HepG2 (cell line): ENCODE data around the gene CASP7. TPM values are rescaled to one million over a fixed set of nuclear protein-coding genes. Genes with fewer than 3 reads are reported as not detected.

Experiments
- ATAC-seq: fragments of 200-7000 bp; cut with Tn5 transposase; 3 replicates; pipeline ENCODE4 v1.9.1; 2020; ENCODE audit warnings: mild to moderate bottlenecking, moderate library complexity
- BruUV-seq: library from RNA; stranded (reverse); fragments of 400-500 nt; replicated peaks from 2 replicates; lab custom pipeline; 2021; lab: Mats Ljungman, UMichigan
- CTCF ChIA-PET: fragments of 300-600 bp; formaldehyde crosslinking; extraction: SDS; loops from one replicate; lab custom pipeline; 2021; ENCODE audit warnings: low total read pairs, inconsistent platforms, low intra/inter-chr PET ratio; lab: Yijun Ruan, JAX
- POLR2A ChIA-PET: fragments of 350-600 bp; sonication (Branson Sonifier 250); formaldehyde crosslinking; loops from one replicate; lab custom pipeline; 2020; ENCODE audit warnings: antibody characterized with exemption, inconsistent platforms; lab: Yijun Ruan, JAX
- DNase-seq: peaks from one replicate; pipeline ENCODE4 v3.0.0-alpha.2; 2015; ENCODE audit warnings: low spot score
- FAIRE-seq: peaks from 3 replicates; lab custom pipeline; 2011; peaks lifted over from hg19 to GRCh38; lab: Jason Lieb, UNC
- H2AFZ ChIP-seq: one replicate; pipeline ENCODE4 v1.6.1; 2011; ENCODE audit warnings: low read length, inconsistent platforms
- H3K27ac ChIP-seq: fragments of 300-600 bp; 3 replicates; pipeline ENCODE4 v1.8.0; 2011; ENCODE audit warnings: mixed run types, mild to moderate bottlenecking, mixed read lengths, low read length, inconsistent platforms; ENCODE audit not compliant: insufficient read depth; ENCODE audit errors: extremely low read length
- H3K27me3 ChIP-seq, 2 experiments: fragments of 200-600 bp in 1 of 2; 2 replicates in 1 of 2; 3 replicates in 1 of 2; pipeline versions ENCODE4 v1.6.0 to v1.8.0; 2011; ENCODE audit warnings: low read length in 2 of 2, mild to moderate bottlenecking in 2 of 2, moderate library complexity in 2 of 2, inconsistent platforms in 1 of 2; ENCODE audit not compliant: insufficient read depth in 2 of 2, control insufficient read depth in 1 of 2
- H3K36me3 ChIP-seq, 2 experiments: fragments of 200-600 bp in 1 of 2; replicated peaks in 1 of 2; 2 replicates in 1 of 2; 3 replicates in 1 of 2; pipeline versions ENCODE4 v1.5.1 to v1.8.0; 2011; ENCODE audit warnings: low read length in 2 of 2, inconsistent platforms in 1 of 2; ENCODE audit not compliant: insufficient read depth in 2 of 2, control insufficient read depth in 1 of 2
- H3K4me1 ChIP-seq: 2 replicates; pipeline ENCODE4 v1.5.1; 2012; ENCODE audit warnings: low read length, inconsistent platforms; ENCODE audit not compliant: insufficient read depth
- H3K4me2 ChIP-seq: 2 replicates; pipeline ENCODE4 v1.6.0; 2011; ENCODE audit warnings: low read depth, low read length, inconsistent platforms
- H3K4me3 ChIP-seq, 3 experiments: fragments of 200-600 bp in 1 of 3; sonication (generic), shearing (Covaris generic) in 1 of 3; replicated peaks in 1 of 3; 2 replicates each; pipeline ENCODE4 v1.5.1; 2011 to 2016; ENCODE audit warnings: low read length in 3 of 3, inconsistent platforms in 2 of 3, low read depth in 2 of 3, mild to moderate bottlenecking in 2 of 3, control low read depth in 1 of 3, mixed read lengths in 1 of 3; ENCODE audit not compliant: insufficient read depth in 1 of 3
- H3K79me2 ChIP-seq: one replicate; pipeline ENCODE4 v1.6.1; 2011; ENCODE audit warnings: low read length, inconsistent platforms; ENCODE audit not compliant: insufficient read depth
- H3K9ac ChIP-seq: 2 replicates; pipeline ENCODE4 v1.6.0; 2011; ENCODE audit warnings: mild to moderate bottlenecking, low read depth, low read length, inconsistent platforms; ENCODE audit not compliant: insufficient read depth
- H3K9me3 ChIP-seq: 2 replicates; pipeline ENCODE4 v1.5.1; 2012; ENCODE audit warnings: mild to moderate bottlenecking, low read length
- H4K20me1 ChIP-seq: 2 replicates; pipeline ENCODE4 v1.6.0; 2011; ENCODE audit warnings: inconsistent platforms, mild to moderate bottlenecking, low read length, moderate library complexity; ENCODE audit not compliant: insufficient read depth
- FIP1L1 ChIP-seq: fragments of 200-400 bp; formaldehyde crosslinking; IDR thresholded peaks from 2 replicates; pipeline ENCODE4 v1.6.1; 2018; ENCODE audit warnings: low read depth, mild to moderate bottlenecking, low read length, moderate library complexity, borderline replicate concordance; ENCODE audit not compliant: insufficient read depth
- GPN1 ChIP-seq: sonication (generic); formaldehyde crosslinking; IDR thresholded peaks from 2 replicates; pipeline ENCODE4 v1.5.1; 2020; ENCODE audit warnings: missing genetic modification reagents, borderline replicate concordance
- HMG20B ChIP-seq: conservative IDR thresholded peaks from 2 replicates; pipeline ENCODE4 v1.6.1; 2016; ENCODE audit warnings: missing genetic modification reagents, missing compliant biosample characterization
- MEIS1 ChIP-seq: sonication (generic); formaldehyde crosslinking; IDR thresholded peaks from 2 replicates; pipeline ENCODE4 v1.9.0; 2021; ENCODE audit warnings: mild to moderate bottlenecking, missing genetic modification reagents, moderate library complexity, borderline replicate concordance
- NFE2L1 ChIP-seq: sonication (generic); formaldehyde crosslinking; IDR thresholded peaks from 2 replicates; pipeline ENCODE4 v1.4.0; 2020; ENCODE audit warnings: missing genetic modification reagents, mild to moderate bottlenecking, borderline replicate concordance
- NFRKB ChIP-seq: fragments of 450-650 bp; IDR thresholded peaks from 2 replicates; pipeline ENCODE4 v1.6.1; 2017
- SETDB1 ChIP-seq: sonication (generic); formaldehyde crosslinking; IDR thresholded peaks from 2 replicates; pipeline ENCODE4 v1.5.1; 2020; ENCODE audit warnings: missing genetic modification reagents, mild to moderate bottlenecking, borderline replicate concordance
- ZFP62 ChIP-seq: sonication (generic); formaldehyde crosslinking; IDR thresholded peaks from 2 replicates; pipeline ENCODE4 v1.4.0; 2020; ENCODE audit warnings: missing genetic modification reagents
- ZNF101 ChIP-seq: sonication (generic); formaldehyde crosslinking; IDR thresholded peaks from 2 replicates; pipeline ENCODE4 v1.4.0; 2020; ENCODE audit warnings: mild to moderate bottlenecking, low read depth, missing genetic modification reagents, borderline replicate concordance
- ZNF12 ChIP-seq: sonication (generic); formaldehyde crosslinking; IDR thresholded peaks from 2 replicates; pipeline ENCODE4 v1.5.0; 2020; ENCODE audit warnings: missing genetic modification reagents
- ZNF124 ChIP-seq: sonication (generic); formaldehyde crosslinking; IDR thresholded peaks from 2 replicates; pipeline ENCODE4 v1.4.0; 2020; ENCODE audit warnings: missing genetic modification reagents
- ZNF564 ChIP-seq: sonication (generic); formaldehyde crosslinking; IDR thresholded peaks from 2 replicates; pipeline ENCODE4 v1.8.1; 2023; ENCODE audit warnings: mild to moderate bottlenecking, missing genetic modification reagents
- ZSCAN31 ChIP-seq: sonication (generic); formaldehyde crosslinking; IDR thresholded peaks from 2 replicates; pipeline ENCODE4 v1.5.0; 2020; ENCODE audit warnings: low read depth, mild to moderate bottlenecking, missing genetic modification reagents
- WGBS: methylation state at CpG from one replicate; pipeline ENCODE4 v1.1.6; 2017; ENCODE audit warnings: low lambda C conversion rate; 5-methylcytosine and 5-hydroxymethylcytosine counted together
- in situ Hi-C: cut with HindIII; loops from 2 replicates; pipeline ENCODE4 v1.10.0; 2017; ENCODE audit warnings: low pct_unique_long_range_greater_than_20kb; ENCODE audit not compliant: extremely low pct_ligation_motif_present
- intact Hi-C: fragments of 100-400 bp; cut with micrococcal nuclease; formaldehyde crosslinking; loops from one replicate; pipeline ENCODE4 v1.10.0; 2022; ENCODE audit not compliant: unreplicated experiment
- polyA plus RNA-seq, 8 experiments: library from polyadenylated mRNA; depleted of rRNA in 3 of 8; stranded (reverse) in 7 of 8; unstranded in 1 of 8; fragments of >200 nt; fragmentation: Illumina TruSeq in 4 of 8; extraction: Trizol in 4 of 8; gene quantifications; 2 replicates each; pipeline versions ENCODE4 v1.2.1 to v1.2.3, GENCODE V29; 2011 to 2016; ENCODE audit warnings: low read depth in 4 of 8, missing spikeins in 1 of 8, mixed read lengths in 1 of 8; ENCODE audit not compliant: insufficient read depth in 1 of 8
- total RNA-seq, 5 experiments: library from RNA; depleted of rRNA; stranded (reverse); fragments of >200 nt; fragmentation: Illumina TruSeq; extraction: Trizol; gene quantifications; 2 replicates each; pipeline ENCODE4 v1.2.3, GENCODE V29; 2016; ENCODE audit warnings: low read depth in 1 of 5
- TF ChIP-seq, protein P1 (sequence below): sonication (generic); formaldehyde crosslinking; IDR thresholded peaks from 2 replicates; pipeline ENCODE4 v1.4.0; 2020; ENCODE audit warnings: missing genetic modification reagents
- TF ChIP-seq, protein P2 (sequence below): sonication (generic); formaldehyde crosslinking; conservative IDR thresholded peaks from 2 replicates; pipeline ENCODE4 v1.4.0; 2020; ENCODE audit warnings: missing genetic modification reagents

CASP7 gene
- total and polyA plus RNA-seq, 2 of the 13 experiments (the other 11 are each of a cell fraction or from before 2014, with no cell fraction given): 11.9 to 39.3 TPM

DNA sequence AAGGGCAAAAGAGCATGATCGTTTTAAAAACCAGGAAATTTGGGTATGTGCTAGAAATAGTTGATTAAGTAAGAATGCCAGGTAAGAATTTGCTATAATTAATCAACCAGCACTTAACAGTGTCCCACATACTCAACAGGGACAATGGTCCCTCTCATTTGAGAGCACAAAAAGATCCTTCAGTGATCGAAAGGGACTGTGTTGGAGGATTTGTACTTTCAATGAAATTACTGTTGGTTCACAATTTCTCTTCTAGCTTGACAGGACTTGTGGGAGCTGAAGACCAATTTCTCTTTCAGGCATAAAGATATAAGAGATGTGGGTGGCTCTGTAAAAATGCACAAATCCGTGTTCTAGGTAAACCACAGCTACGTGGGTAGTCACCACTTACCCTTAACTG, 59.3 kb downstream of the CASP7 start:
- FAIRE-seq (no peak), ATAC-seq (no peak), DNase-seq (no peak)
- no peaks in the 10 kb centered on the region for H3K9me3 ChIP-seq
- ChIA-PET CTCF (no interaction called here), POLR2A (no interaction called here)
- H3K79me2 ChIP-seq: no peaks in the 10 kb centered on the region
- in situ Hi-C loops (no loop called here), intact Hi-C loops (no loop called here)
- no peaks in the 10 kb centered on the region for H3K27me3 ChIP-seq
- no peak overlapping the region for H3K9ac ChIP-seq
- no peaks in the 10 kb centered on the region for H4K20me1 ChIP-seq
- H3K27ac ChIP-seq: no peak overlapping the region
- H3K4me3 ChIP-seq: no peak overlapping the region
- 31% methylated on average over 4 of the region's 4 CpGs for WGBS
- TF ChIP-seq NFE2L1 (CRISPR knock-in tag) (no peak), ZFP62 (CRISPR knock-in tag) (no peak), MEIS1 (CRISPR knock-in tag) (no peak), GPN1 (CRISPR knock-in tag) (no peak), HMG20B (no peak), ZNF124 (CRISPR knock-in tag) (no peak), FIP1L1 (no peak), NFRKB (no peak), ZNF101 (CRISPR knock-in tag) (no peak), ZSCAN31 (CRISPR knock-in tag) (no peak), SETDB1 (CRISPR knock-in tag) (no peak), ZNF12 (no peak), ZNF564 (CRISPR knock-in tag) (no peak)
- TF ChIP-seq, protein P1, sequence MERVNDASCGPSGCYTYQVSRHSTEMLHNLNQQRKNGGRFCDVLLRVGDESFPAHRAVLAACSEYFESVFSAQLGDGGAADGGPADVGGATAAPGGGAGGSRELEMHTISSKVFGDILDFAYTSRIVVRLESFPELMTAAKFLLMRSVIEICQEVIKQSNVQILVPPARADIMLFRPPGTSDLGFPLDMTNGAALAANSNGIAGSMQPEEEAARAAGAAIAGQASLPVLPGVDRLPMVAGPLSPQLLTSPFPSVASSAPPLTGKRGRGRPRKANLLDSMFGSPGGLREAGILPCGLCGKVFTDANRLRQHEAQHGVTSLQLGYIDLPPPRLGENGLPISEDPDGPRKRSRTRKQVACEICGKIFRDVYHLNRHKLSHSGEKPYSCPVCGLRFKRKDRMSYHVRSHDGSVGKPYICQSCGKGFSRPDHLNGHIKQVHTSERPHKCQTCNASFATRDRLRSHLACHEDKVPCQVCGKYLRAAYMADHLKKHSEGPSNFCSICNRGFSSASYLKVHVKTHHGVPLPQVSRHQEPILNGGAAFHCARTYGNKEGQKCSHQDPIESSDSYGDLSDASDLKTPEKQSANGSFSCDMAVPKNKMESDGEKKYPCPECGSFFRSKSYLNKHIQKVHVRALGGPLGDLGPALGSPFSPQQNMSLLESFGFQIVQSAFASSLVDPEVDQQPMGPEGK (CRISPR knock-in tag): no peak
- TF ChIP-seq, protein P2, sequence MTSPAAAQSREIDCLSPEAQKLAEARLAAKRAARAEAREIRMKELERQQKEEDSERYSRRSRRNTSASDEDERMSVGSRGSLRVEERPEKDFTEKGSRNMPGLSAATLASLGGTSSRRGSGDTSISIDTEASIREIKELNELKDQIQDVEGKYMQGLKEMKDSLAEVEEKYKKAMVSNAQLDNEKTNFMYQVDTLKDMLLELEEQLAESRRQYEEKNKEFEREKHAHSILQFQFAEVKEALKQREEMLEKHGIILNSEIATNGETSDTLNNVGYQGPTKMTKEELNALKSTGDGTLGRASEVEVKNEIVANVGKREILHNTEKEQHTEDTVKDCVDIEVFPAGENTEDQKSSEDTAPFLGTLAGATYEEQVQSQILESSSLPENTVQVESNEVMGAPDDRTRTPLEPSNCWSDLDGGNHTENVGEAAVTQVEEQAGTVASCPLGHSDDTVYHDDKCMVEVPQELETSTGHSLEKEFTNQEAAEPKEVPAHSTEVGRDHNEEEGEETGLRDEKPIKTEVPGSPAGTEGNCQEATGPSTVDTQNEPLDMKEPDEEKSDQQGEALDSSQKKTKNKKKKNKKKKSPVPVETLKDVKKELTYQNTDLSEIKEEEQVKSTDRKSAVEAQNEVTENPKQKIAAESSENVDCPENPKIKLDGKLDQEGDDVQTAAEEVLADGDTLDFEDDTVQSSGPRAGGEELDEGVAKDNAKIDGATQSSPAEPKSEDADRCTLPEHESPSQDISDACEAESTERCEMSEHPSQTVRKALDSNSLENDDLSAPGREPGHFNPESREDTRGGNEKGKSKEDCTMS: no peak
- BruUV-seq: no TSS peak
- H3K36me3 ChIP-seq: no peaks in the 10 kb centered on the region
- H2AFZ ChIP-seq: no peak overlapping the region
- no peak overlapping the region for H3K4me2 ChIP-seq
- H3K4me1 ChIP-seq: peaks cover 7% of the 10 kb centered on the region; the same call in 1 of the 2 replicates
